CD14-positive monocyte (primary cell): ENCODE measurements around the gene KIRREL1. TPM values are rescaled to one million over a fixed set of nuclear protein-coding genes. Genes with fewer than 3 reads are reported as not detected.

ENCODE experiments used
- DNase-seq, 3 donors: peaks; one replicate each; pipeline ENCODE4 v3.0.0-alpha.2; 2011 to 2022
- H2AFZ ChIP-seq: 2 replicates; pipeline ENCODE4 v1.6.0; 2012; ENCODE audit warnings: mild to moderate bottlenecking, low read depth, low read length, inconsistent platforms; ENCODE audit not compliant: insufficient read depth, poor library complexity, severe bottlenecking
- H3K27ac ChIP-seq, 2 donors: 1 replicate in 1 of 2; 2 replicates in 1 of 2; pipeline ENCODE4 v1.5.1; 2012 to 2013; ENCODE audit warnings: low read length in 2 of 2, control low read depth in 1 of 2, inconsistent platforms in 1 of 2, low read depth in 1 of 2, mild to moderate bottlenecking in 1 of 2
- H3K27me3 ChIP-seq, 2 donors: one replicate each; pipeline versions ENCODE4 v1.6.0 to v1.6.1; 2011 to 2013; ENCODE audit warnings: low read length in 2 of 2; ENCODE audit not compliant: control insufficient read depth in 2 of 2, insufficient read depth in 2 of 2
- H3K36me3 ChIP-seq, 2 donors: replicated peaks in 1 of 2; 1 replicate in 1 of 2; 2 replicates in 1 of 2; pipeline versions ENCODE4 v1.5.1 to v1.6.1; 2012 to 2013; ENCODE audit warnings: low read length in 2 of 2, control low read depth in 1 of 2, inconsistent platforms in 1 of 2, mild to moderate bottlenecking in 1 of 2; ENCODE audit not compliant: insufficient read depth in 2 of 2, control insufficient read depth in 1 of 2
- H3K4me1 ChIP-seq, 2 donors: 1 replicate in 1 of 2; 2 replicates in 1 of 2; pipeline versions ENCODE4 v1.5.1 to v1.6.1; 2012 to 2013; ENCODE audit warnings: low read length in 2 of 2, control low read depth in 1 of 2, inconsistent platforms in 1 of 2, mild to moderate bottlenecking in 1 of 2, moderate library complexity in 1 of 2; ENCODE audit not compliant: insufficient read depth in 2 of 2, control insufficient read depth in 1 of 2
- H3K4me2 ChIP-seq: replicated peaks from 2 replicates; pipeline ENCODE3; 2012; ENCODE audit warnings: low read length, moderate library complexity, mild to moderate bottlenecking; ENCODE audit not compliant: poor library complexity, severe bottlenecking; ENCODE audit errors: extremely low read depth
- H3K4me3 ChIP-seq, 3 experiments: fragments of 200-600 bp in 1 of 3; sonication (generic) in 1 of 3; replicated peaks in 1 of 3; 1 replicate in 2 of 3; 2 replicates in 1 of 3; pipeline ENCODE4 v1.5.1; 2011 to 2013; ENCODE audit warnings: low read length in 3 of 3, mild to moderate bottlenecking in 3 of 3, control low read depth in 2 of 3, low read depth in 2 of 3, inconsistent platforms in 1 of 3, moderate library complexity in 1 of 3
- H3K79me2 ChIP-seq: 2 replicates; pipeline ENCODE4 v1.6.0; 2012; ENCODE audit warnings: mild to moderate bottlenecking, control low read depth, inconsistent platforms, low read length, moderate library complexity; ENCODE audit not compliant: insufficient read depth
- H3K9ac ChIP-seq: 2 replicates; pipeline ENCODE4 v1.6.0; 2017; ENCODE audit warnings: low read length, mild to moderate bottlenecking; ENCODE audit not compliant: insufficient read depth, poor library complexity, severe bottlenecking
- H3K9me3 ChIP-seq, 2 donors: replicated peaks in 1 of 2; 1 replicate in 1 of 2; 2 replicates in 1 of 2; pipeline versions ENCODE4 v1.5.1 to v1.6.1; 2012 to 2013; ENCODE audit warnings: low read length in 2 of 2, control low read depth in 1 of 2; ENCODE audit not compliant: control insufficient read depth in 1 of 2, insufficient read depth in 1 of 2
- H4K20me1 ChIP-seq: 2 replicates; pipeline ENCODE4 v1.6.0; 2012; ENCODE audit warnings: mild to moderate bottlenecking, low read length, control low read depth, moderate library complexity; ENCODE audit not compliant: insufficient read depth
- H3K27ac Mint-ChIP-seq, 7 donors: one replicate each; pipeline ENCODE4 v1.8.0; 2020; ENCODE audit warnings: mild to moderate bottlenecking in 7 of 7, mixed read lengths in 7 of 7, moderate library complexity in 6 of 7, inconsistent platforms in 2 of 7
- H3K27me3 Mint-ChIP-seq, 3 donors: one replicate each; pipeline ENCODE4 v1.8.0; 2021 to 2022; ENCODE audit warnings: low read depth in 3 of 3, mild to moderate bottlenecking in 3 of 3, mixed read lengths in 3 of 3, moderate library complexity in 3 of 3, inconsistent platforms in 1 of 3
- H3K36me3 Mint-ChIP-seq, 2 donors: one replicate each; pipeline ENCODE4 v1.8.0; 2020; ENCODE audit warnings: mixed read lengths in 2 of 2, inconsistent platforms in 1 of 2, mild to moderate bottlenecking in 1 of 2
- H3K4me1 Mint-ChIP-seq: one replicate; pipeline ENCODE4 v1.8.0; 2020; ENCODE audit warnings: mild to moderate bottlenecking, mixed read lengths
- H3K4me3 Mint-ChIP-seq, 2 donors: one replicate each; pipeline ENCODE4 v1.8.0; 2020; ENCODE audit warnings: mild to moderate bottlenecking in 2 of 2, mixed read lengths in 2 of 2, moderate library complexity in 1 of 2
- H3K9me3 Mint-ChIP-seq, 7 donors: one replicate each; pipeline ENCODE4 v1.8.0; 2020 to 2022; ENCODE audit warnings: mixed read lengths in 7 of 7, mild to moderate bottlenecking in 6 of 7, moderate library complexity in 6 of 7, inconsistent platforms in 2 of 7
- CTCF ChIP-seq: fragments of 200-600 bp; IDR thresholded peaks from one replicate; pipeline ENCODE4 v1.8.0; 2022; ENCODE audit warnings: antibody characterized with exemption, mild to moderate bottlenecking
- WGBS: methylation state at CpG from one replicate; pipeline ENCODE4 v1.1.5; 2013; ENCODE audit warnings: missing lambda C conversion rate; ENCODE audit not compliant: insufficient coverage; 5-methylcytosine and 5-hydroxymethylcytosine counted together
- intact Hi-C, 2 donors: fragments of 100-400 bp; cut with micrococcal nuclease; formaldehyde crosslinking; loops; one replicate each; pipeline versions ENCODE4 v1.15.0 to v1.15.1; 2023
- polyA plus RNA-seq, 3 donors: library from polyadenylated mRNA; depleted of rRNA in 1 of 3; unstranded in 2 of 3; stranded (reverse) in 1 of 3; fragments of 300-500 nt in 2 of 3; fragments of >200 nt in 1 of 3; fragmentation: Illumina TruSeq in 2 of 3; gene quantifications; 1 replicate in 2 of 3; 2 replicates in 1 of 3; pipeline ENCODE4 v1.2.3, GENCODE V29; 2012 to 2021

KIRREL1 gene
- polyA plus RNA-seq, 3 donors: not detected

GRCh38 chr1:158077411-158078256 is 84.2 kb downstream of the KIRREL1 start:
- 93% methylated on average over 20 of the region's 22 CpGs for WGBS
- intact Hi-C loops: no loop called here
- H3K9me3 Mint-ChIP-seq: no peaks in the 10 kb centered on the region
- no peak overlapping the region for H3K4me3 Mint-ChIP-seq
- H4K20me1 ChIP-seq: no peaks in the 10 kb centered on the region
- no peaks in the 10 kb centered on the region for H3K36me3 Mint-ChIP-seq
- H3K27ac Mint-ChIP-seq: no peak overlapping the region
- no peaks in the 10 kb centered on the region for H3K79me2 ChIP-seq
- no peak overlapping the region for H3K27ac ChIP-seq
- H3K9ac ChIP-seq: no peak overlapping the region
- TF ChIP-seq CTCF: no peak
- no peaks in the 10 kb centered on the region for H3K9me3 ChIP-seq
- no peak overlapping the region for H2AFZ ChIP-seq
- no peaks in the 10 kb centered on the region for H3K27me3 ChIP-seq
- H3K36me3 ChIP-seq: no peaks in the 10 kb centered on the region
- H3K4me3 ChIP-seq: no peak overlapping the region
- H3K4me2 ChIP-seq: no peak overlapping the region
- H3K4me1 ChIP-seq: no peaks in the 10 kb centered on the region
- no peak for DNase-seq
- H3K4me1 Mint-ChIP-seq: no peaks in the 10 kb centered on the region
- peaks cover 0 to 2% (median 0%) of the 10 kb centered on the region in 3 donors for H3K27me3 Mint-ChIP-seq

GRCh38 chr1:158078569-158079080 is 85.2 kb downstream of the KIRREL1 start:
- no peak overlapping the region for H3K27ac ChIP-seq
- no peak overlapping the region for H3K9ac ChIP-seq
- intact Hi-C loops: no loop called here
- DNase-seq: no peak
- Mint-ChIP-seq H3K27ac (no peak overlapping the region), H3K9me3 (no peaks in the 10 kb centered on the region), H3K4me1 (no peaks in the 10 kb centered on the region), H3K36me3 (no peaks in the 10 kb centered on the region), H3K4me3 (no peak overlapping the region), H3K27me3 (peaks cover 0 to 2% (median 1%) of the 10 kb centered on the region in 3 donors)
- WGBS: 66% methylated on average over 4 of the region's 4 CpGs
- no peaks in the 10 kb centered on the region for H3K36me3 ChIP-seq
- H3K27me3 ChIP-seq: no peaks in the 10 kb centered on the region
- H3K4me3 ChIP-seq: no peak overlapping the region
- no peak overlapping the region for H2AFZ ChIP-seq
- no peaks in the 10 kb centered on the region for H3K9me3 ChIP-seq
- no peaks in the 10 kb centered on the region for H3K79me2 ChIP-seq
- no peaks in the 10 kb centered on the region for H3K4me1 ChIP-seq
- no peak overlapping the region for H3K4me2 ChIP-seq
- no peak for TF ChIP-seq CTCF
- H4K20me1 ChIP-seq: no peaks in the 10 kb centered on the region
